HG03060 (cell line): ENCODE data around the gene PIGQ.

Experiments used
- ATAC-seq: cut with Tn5 transposase; IDR thresholded peaks from one replicate; pipeline ENCODE4 v1.9.1; 2021; ENCODE audit warnings: low read depth, moderate number of reproducible peaks; ENCODE audit not compliant: unreplicated experiment

PIGQ gene

DNA sequence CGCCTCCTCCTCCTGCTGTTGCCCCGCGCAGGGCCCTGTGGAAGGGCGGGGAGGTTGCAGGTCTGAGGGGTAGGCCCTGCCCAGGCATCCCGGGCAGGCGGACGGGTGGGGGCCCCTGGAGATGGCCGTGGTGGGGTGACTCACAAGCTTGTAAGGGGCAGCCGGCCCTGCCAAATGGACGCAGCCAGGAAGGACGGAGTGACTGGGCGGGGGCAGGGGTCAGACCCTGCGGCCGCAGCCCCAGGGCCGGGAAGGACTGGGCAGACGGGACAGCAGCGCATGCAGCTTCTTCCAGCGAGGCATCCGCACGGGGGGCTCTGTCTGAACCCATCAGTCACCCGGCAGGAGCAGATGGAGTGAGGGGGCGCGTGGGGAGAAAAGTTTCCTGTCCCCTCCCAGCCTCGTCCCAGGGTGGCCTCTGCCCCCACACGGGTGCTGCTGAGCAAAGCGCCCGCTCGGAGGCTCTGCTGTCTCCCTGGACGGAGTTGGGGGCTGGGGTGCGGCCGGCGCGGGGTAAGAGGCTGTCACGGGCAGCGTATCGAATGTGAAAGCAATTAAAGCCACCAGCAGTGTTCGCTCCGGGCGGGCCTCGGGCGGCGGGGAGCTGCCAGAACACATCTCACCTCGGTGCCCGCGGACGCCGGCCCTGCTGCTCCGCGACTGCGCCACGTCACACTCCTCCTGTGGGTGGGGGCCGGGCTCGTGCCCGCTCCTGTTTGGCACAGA lies 15.0 kb upstream of the PIGQ start:
- no peak for ATAC-seq

DNA sequence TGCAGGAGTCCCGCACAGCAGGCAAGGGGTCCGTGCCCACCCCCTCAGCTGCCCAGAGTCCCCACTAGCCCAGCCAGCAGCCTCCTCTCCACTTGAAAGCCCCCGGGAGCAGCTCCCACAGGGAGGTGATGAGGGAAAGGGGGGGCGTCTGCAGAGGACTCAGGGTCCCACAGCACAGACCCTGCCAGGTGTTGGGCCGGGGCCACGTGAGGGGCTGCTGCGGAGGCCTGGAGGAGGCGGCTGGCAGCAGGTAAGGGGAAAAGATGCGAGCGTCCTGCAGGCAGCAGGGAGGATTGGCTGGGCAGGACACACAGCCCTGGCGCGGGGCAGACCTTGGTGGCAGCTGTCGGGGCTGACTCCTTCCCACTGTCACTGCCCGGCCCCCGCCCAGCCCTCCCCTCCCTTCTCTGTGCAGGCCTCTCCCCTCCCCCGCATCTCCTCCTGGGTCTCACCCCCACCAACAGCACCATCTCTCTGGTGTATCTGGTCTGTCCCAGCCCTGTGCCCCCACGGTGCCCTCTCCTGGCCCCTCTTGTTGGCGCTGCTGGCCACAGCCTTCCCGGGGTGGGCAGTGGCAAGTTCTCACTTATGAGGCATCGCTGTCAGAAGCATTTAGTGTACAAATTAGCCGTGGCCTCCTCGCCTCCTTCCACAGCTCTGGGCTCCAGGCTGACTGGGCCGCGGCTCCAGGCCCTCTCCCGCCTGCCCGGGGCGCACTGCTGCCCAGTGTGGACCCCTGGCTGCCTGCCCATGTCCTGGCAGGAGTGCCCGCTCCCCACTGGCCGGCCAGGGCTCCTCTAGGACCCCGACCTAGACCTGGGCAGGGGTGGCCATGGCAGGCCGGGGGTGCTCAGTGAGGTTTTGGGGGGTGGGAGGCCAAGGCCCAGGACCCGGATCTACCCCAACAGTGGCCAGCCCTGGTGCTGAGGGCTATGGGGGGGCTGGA lies 14.0 kb upstream of the PIGQ start:
- no peak for ATAC-seq

DNA sequence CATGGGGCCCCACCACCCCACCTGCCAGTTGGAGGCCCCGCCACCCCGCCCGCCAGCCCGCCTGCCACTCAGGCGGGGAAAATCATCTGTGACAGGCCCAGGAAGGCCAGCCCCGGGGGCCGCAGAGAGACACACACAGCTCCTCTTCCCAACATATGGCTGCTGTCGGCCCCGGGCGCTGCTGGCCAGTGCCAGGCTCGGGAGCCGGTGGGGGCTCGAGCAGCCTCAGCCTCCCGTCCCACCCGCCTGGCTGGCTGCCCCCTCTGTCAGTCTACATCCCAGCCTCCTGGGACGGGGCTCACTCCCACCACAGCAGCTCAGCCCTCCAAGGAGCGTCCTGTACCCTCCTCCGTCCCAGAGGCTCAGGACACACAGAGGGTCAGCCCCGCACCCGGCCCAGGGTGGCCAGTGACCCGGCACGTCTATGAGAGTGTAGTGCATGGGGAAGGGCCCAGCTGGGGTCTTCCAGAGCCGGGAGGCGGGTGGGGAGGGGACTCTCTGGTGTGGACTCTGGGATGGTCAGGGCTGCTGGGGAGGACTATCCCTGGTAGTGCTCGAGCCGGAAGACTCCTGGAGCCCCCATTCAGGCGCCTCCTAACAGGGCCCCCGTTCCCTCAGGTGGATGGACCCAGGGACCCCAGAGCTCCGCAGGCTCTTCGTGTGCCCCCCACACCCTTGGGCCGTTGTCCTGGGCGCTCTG lies 13.1 kb upstream of the PIGQ start:
- ATAC-seq = no peak

DNA sequence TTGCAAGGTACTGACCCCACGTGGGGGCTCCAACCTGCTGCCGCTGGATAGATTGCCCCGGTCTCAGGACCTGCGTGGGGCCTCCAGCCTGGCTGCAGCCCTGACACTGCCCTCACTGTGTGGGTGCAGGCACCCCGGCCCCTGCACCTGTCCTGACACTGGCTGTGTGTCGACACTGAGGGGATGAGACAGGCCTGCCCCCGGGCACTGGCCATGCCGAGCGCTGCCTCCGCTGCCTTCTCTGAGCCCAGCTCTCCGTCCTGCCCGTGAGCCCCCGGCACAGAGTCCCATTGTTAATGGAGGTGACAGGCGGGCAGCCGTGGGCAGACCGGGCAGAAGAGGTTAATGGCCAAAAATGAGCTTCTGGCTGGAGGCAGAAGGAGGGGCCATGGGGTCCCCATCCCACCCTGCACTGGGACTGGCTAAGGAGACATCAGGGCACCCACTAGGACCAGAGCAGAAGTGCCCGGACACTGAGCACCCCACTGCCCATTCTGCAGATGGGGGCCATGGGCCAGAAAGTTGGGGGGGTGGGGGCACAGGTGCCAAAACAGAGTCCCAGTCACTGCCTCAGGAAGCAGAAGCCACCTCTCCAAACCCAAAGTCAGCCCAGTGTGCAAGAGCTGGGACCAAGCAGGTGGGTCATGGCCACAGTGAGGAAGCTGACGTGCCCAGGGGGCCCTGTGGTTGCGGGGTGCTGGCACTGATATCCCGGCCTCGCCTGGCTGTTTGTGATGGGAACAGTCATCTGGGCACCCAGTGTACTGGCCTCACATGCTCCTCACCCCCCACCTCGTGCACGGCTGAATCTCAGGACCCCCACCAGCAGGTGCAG lies 12.1 kb upstream of the PIGQ start:
- ATAC-seq = no peak

DNA sequence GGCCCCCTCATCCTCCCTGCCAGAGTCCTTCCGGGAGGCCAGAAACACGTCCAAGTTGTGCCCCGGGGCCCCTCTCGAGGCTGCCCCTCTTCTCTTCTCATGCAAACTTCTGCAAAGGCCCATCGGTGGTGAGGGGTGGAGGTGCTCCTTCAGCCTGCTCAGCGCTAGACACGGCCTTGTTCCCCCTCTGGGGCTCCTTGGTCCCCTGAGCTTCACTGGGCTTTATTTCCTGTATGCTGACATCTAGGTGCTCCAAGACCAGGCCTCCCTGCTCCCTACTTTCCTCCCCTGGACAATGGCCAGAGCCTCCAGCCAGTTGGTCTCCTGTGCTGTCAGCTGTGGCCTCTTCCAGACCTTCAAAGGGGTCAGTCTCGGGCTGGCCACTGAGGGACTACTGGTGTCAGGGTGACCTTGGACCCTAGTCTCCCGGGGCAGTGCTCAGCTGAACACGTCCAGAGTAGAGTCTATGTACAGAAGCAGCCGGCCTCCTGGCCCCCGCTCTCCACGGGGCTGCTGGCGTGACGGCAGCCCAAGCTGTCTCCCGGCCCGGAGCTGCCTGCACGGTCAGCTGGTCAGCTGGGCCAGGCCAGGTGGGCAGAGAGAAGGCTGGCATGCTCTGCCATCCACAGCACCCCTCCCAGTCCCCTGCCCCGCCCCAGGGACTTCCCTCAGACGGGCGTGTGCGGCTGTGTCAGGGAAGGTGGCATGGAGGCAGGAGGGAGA lies 11.3 kb upstream of the PIGQ start:
- ATAC-seq = no peak

DNA sequence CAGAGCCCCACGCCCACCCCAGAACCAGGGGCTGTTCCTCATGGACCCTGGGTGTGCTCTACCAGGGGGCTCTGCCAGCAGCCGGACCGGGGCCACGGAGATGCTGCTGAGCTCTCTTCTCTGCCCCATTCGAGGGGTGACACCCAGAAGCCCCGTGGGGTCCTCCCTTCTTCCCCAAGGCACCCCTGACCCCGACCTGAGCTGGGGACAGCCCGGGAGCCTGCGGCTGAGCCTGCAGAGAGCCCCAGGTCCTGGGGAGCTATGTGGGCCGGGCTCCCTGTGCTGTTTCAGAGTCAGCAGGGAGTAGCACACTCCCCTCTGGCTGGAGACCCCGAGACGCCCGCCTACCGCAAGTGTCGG lies 10.8 kb upstream of the PIGQ start:
- no peak for ATAC-seq

DNA sequence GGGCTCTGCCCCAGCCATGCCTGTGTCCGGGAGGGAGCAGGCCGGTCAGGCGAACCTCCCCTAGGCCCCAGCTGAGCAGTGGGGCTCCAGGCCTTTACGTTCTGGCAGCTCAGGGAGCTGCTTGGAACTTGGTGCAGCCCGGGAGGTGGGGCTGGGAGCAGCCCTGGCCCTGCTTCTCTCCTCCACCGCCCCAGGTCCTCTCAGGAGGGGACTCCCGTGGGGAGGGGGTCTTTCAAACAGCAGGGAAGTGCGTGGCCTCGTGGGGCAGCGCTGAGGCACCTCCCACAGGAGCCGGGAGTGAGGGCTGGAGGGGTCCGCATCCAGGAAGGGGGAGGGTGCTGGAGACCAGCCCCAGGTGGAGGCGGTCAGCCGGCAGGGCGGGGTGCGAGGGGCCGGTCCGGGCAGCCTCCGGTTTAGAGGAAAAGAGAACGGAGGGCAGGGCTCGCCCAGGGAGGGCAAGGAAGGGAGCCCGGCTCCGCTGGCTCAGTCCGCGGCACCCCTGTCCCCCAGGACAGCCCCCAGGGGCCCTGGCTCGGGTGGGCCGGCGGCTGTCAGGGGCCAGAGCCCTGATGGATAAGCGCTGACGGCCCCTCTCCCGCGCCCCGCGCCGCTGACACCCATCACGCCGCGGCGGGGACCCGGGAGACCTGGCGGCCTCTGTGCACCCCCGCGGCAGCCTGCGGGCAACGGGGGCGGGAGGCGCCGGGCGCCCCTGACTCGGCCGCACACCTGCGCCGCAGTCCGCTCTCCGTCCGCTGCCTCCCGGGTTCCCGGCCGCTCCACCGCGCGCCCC lies 10.2 kb upstream of the PIGQ start:
- no peak for ATAC-seq

DNA sequence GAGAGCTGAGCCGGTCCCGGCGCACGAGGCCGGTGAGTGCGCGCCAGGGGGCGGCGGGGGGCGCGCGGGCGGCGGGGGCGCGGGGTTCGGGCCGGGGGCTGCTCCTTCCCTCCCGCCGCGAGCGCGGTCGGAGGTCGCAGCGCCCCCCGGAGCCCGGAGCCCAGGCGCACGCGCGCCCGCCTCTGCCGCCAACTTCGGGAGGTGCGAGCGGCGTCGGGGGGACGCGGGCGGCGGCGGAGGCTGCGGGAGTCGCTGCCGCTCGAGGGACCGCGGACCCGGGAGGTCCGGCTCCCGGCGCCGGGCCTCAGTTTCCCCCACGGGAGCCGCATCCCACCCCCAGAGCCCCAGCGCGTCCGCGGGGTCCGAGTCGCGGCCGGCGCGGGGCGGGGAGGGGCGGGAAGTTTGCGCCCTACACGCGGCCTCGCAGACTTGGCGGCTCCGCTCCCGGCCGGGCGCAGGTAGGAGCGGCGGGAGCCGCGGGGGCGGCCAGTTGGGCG lies 9.5 kb upstream of the PIGQ start, which contains the start of gene PRR35:
PRR35 (plus strand) TSS at position 191 of the 497 bp plus-strand sequence. CDS start 2,901 bp downstream, outside the sequence.
- ATAC-seq = no peak

DNA sequence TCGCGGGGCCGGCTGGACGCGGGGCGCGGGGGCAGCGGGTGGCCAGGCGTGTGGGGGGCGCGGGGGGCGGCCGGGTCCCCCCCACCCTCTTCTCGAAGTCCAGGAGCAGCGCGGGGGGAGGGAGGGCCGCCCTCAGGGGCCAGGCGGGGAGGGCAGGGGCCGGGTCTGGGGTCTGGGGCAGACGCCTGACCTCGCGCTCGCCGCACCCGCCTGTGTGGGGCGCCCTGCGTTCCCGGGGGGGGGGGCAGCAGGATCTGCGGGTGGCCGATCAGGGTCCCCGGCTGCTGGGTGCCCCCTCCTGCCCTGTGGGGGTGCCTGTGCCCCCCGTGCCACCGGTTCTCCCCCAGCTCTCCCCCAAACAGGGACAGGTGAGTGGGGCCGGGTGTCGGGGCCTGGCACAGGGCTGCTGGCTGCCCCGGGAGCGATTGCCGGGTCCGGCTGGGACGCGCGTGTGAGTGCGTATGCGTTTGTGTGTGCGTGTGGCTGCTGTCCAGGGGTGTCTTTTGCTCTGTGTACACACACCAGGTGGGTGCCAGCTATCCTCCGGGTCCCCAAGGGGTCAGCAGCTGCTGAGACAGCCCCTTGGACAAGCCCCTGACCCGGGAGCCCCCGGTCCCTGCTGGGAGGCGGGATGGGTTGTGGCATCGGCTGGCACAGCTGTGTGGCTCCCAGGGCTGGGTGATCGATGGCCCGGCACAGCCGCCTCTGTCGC lies 8.9 kb upstream of the PIGQ start:
- no peak for ATAC-seq

DNA sequence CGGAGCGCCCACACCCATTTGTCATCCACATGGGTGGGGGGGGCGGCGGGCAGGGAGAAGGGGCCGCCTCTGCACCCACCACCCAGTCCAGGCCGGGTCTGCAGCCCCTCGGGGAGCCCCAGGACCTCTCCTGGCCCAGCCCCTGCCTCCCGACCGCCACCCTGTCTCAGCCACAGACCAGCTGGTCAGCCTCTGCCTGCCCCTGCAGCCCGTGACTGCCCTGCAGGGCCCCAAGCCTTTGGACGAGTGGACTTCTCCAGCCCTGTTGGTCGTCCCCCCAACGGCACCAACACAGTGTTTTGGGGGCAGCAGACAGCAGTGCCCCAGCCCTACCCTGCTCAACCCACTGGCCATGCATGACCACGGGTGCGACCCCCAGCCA lies 8.4 kb upstream of the PIGQ start:
- ATAC-seq = no peak

DNA sequence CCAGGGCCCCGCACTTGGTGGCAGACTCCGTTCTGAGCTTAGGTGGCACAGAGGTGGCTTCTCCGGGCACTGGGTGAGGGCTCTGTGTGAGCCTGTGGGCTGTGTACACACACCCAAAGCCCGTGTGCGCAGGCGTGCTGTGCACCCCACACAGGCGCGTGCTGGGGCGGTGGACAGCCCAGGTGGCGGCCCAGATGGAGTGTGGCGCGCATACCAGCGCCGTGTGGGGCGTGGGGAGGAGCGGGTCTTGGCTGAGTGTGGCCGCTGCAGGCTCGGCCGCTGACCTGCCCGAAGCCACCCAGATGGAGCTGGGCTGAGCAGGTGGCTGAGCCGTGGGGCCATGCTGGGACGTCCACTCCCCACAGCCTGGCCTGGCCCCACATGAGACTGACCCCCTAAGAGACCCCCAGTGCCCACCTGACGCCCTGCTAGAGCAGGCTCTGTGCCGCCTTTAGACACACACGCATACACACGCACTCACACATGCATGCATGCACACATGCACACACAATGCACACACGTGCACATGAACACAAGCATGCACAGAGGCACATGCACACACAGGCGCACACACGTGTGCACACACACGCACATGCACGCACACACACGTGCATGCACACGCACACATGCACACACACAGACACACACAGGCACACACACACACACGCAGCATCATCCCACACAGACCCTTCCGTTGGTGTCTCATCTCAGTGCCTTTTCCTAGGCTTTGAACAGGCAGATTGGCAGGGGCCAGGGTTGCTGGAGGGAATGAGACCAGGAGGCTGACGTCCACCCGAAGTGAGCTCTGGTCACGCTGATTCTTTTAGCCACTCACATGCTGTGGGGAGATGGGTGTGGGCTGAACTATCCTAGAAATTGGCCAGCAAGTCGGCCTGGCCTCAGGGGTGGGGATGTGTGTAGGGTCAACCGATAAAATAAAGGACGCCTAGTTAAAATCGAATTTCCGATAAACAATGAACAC lies 7.5 kb upstream of the PIGQ start:
- ATAC-seq = no peak

DNA sequence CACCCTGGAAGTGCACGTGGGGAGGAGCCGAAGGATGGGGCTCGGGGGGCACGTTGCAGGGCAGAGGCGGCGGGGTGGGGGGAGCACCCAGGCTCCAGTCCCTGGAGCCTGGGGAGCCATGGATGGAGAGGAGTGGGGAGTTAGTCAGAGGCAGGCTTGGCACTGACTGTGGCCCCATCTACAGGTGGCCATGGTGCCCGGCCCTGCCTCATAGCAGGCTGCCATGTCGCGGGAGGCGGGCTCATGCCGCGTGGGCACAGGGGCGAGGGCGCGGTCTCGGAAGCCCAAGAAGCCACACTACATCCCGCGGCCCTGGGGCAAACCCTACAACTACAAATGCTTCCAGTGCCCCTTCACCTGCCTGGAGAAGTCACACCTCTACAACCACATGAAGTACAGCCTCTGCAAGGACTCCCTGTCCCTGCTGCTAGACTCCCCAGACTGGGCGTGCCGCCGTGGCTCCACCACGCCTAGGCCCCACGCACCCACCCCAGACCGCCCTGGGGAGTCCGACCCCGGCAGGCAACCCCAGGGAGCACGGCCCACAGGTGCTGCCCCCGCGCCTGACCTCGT lies 6.6 kb upstream of the PIGQ start:
- ATAC-seq = no peak

DNA sequence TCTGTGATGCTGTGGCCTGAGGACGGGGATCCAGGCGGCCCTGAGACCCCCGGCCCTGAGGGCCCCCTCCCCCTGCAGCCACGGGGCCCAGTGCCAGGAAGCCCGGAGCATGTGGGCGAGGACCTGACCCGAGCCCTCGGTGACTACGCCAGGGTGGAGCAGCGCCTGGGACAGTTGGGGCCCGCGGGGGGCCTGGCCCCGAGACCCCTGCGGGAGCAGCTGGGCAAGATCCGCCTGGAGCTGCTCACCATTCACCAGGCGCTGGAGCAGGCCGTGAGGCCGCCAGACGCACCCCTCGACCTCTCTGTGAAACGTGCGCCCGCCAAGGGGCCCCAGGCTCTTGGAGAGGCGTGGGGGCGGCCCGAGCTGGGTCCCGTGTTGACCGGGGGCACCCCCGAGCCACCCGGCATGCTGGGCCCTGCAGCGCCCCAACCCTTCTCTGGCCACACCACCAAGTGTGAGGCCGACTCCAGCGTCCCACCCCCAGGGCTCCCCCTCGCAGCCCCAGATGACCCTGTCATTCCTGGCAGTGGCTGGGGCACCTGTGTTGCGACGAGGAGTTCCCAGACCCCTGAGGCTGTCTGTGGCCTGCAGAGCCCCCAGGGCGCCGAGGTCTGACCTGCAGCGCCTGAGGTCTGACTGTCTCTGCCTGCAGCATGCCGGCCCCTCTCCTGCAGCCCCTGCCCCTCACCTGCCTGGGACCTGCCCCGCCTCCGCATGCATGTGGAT lies 4.9 kb upstream of the PIGQ start:
- no peak for ATAC-seq

DNA sequence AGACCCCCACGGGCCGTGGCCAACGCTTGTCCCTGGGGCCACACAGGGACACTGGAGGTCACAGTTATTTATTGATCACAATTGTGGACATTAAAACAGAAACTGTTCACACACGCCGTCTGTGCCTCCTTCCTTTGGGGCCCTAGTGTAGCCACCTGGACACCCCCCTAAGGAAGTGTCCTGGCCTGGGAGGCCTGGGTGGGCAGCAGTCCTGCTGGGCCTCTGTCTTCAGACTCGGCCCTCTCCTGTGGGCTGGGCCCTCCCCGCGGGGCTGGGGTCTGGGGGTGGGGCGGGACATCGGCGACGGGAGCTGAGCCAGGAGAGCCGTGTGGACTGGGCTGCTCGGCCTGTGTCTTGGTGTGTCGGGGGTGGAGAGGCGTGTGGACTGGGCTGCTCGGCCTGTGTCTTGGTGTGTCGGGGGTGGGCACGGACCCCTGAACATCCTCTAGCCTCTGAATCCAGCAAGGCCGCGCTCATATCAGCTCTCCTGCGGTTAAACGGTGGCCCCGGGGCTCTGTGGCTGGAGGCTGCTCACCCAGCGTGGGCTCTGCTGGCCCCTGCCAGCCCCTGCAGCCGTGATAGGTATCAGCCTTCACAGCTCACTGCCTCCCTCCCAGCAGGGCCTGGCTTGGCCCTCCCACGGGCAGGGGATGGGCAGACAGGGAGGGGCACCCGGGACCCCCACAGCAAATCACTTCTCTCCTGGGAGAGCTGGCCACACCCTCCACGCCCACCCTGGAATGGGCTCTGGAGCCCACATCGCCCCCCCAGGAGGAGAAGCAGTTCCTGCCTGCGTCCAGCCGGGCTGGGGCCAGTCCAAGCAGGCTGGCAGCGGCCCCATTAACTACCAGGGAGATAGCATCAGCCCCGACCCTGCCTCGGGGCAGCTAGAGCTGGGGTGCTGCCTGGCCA lies 4.1 kb upstream of the PIGQ start:
- ATAC-seq = no peak
